ENCODE data around the gene CDC6. TPM values are rescaled to one million over a fixed set of nuclear protein-coding genes. Genes with fewer than 3 reads are reported as not detected.
A peak's percentile ranks its signal among the peaks of the same experiment; 100 is the strongest.

CDC6 gene
- total and polyA plus RNA-seq, 5 donors from 2014 or later, result 0.59 to 5.7 (median 1.4) TPM; not detected in 1

DNA sequence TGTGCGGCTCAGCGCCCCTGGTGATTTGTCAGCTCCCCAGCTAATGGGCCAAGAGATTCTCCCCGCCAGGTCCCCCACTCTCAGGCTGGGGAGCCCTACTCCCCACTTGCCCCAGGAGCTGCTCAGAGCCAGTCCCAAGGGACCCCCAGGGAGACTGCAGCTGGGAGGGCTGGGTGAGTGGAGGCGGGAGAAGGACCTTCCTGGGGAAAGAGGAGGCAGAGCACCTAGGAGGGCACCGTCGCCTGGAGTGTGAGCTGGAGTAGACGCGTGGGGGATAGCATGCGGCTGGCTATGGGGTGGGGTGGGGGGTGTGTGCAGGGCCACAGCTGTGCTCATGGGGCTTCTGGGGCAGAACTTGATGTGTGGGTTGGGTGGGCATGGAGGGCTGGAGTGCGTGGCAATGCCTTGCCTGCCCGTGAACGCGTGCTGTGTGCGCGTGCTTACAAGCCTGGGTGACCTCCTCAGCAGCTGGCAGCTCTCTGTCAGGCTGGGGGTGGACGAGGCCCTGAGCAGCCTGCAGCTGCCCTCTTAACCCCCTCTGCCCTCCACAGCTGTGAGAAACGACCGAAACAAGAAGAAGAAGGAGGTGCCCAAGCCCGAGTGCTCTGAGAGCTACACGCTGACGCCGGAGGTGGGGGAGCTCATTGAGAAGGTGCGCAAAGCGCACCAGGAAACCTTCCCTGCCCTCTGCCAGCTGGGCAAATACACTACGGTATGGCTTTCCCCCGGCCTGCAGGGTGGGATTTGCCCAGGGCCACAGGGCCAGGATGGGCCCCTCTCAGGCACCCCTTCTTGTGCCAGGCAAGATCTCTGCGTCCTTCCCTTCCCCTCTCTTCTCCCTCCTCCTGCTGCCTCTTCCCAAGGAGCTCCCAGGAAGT is 63.9 kb downstream of the CDC6 start:
- Histone ChIP-seq H3K4me1 (ENCODE audit: control insufficient read depth, insufficient read depth, low read length, poor library complexity, severe bottlenecking) (peaks cover 27% of the 10 kb centered on the region), H3K9me3 (ENCODE audit: control insufficient read depth in 2 of 2, low read length in 2 of 2) (no peaks in the 10 kb centered on the region), H3K4me3 (ENCODE audit: low read depth, low read length) (no peak overlapping the region), H3K27me3 (ENCODE audit: control insufficient read depth, insufficient read depth, low read length) (no peaks in the 10 kb centered on the region), H3K36me3 (ENCODE audit: control insufficient read depth, insufficient read depth, low read length) (peaks cover 57% of the 10 kb centered on the region), H3K27ac (ENCODE audit: insufficient read depth, low read length, poor library complexity, severe bottlenecking) (no peak overlapping the region)
- peaks cover 0 to 46% (median 21%) of the 10 kb centered on the region in 4 donors for H3K4me1 Mint-ChIP-seq
- no peaks in the 10 kb centered on the region for H3K9me3 Mint-ChIP-seq
- H3K4me3 Mint-ChIP-seq, result no peak overlapping the region
- DNase-seq (no peak), ATAC-seq (ENCODE audit: low read depth in 2 of 2) (no peak)
- no peaks in the 10 kb centered on the region for H3K27me3 Mint-ChIP-seq
- H3K27ac Mint-ChIP-seq, result peak overlapping the region in 1 of 3 donors; percentile 69
- peaks cover 18% of the 10 kb centered on the region for H3K36me3 Mint-ChIP-seq

GRCh38 chr17:40352237-40352778 is 64.6 kb downstream of the CDC6 start:
- Mint-ChIP-seq H3K27ac (peak overlapping the region; percentile 25 to 74 (median 63)), H3K36me3 (peaks cover 18% of the 10 kb centered on the region), H3K4me3 (peak overlapping the region in 1 of 4 donors; percentile 42), H3K27me3 (no peaks in the 10 kb centered on the region), H3K9me3 (no peaks in the 10 kb centered on the region), H3K4me1 (peaks cover 0 to 39% (median 16%) of the 10 kb centered on the region in 4 donors)
- DNase-seq (no peak), ATAC-seq (ENCODE audit: low read depth in 2 of 2) (no peak)
- H3K36me3 ChIP-seq (ENCODE audit: control insufficient read depth, insufficient read depth, low read length), result peaks cover 57% of the 10 kb centered on the region
- H3K4me1 ChIP-seq (ENCODE audit: control insufficient read depth, insufficient read depth, low read length, poor library complexity, severe bottlenecking), result peaks cover 20% of the 10 kb centered on the region
- H3K4me3 ChIP-seq (ENCODE audit: low read depth, low read length), result no peak overlapping the region
- H3K27ac ChIP-seq (ENCODE audit: insufficient read depth, low read length, poor library complexity, severe bottlenecking), result no peak overlapping the region
- no peaks in the 10 kb centered on the region for H3K9me3 ChIP-seq (ENCODE audit: control insufficient read depth in 2 of 2, low read length in 2 of 2)
- no peaks in the 10 kb centered on the region for H3K27me3 ChIP-seq (ENCODE audit: control insufficient read depth, insufficient read depth, low read length)

DNA sequence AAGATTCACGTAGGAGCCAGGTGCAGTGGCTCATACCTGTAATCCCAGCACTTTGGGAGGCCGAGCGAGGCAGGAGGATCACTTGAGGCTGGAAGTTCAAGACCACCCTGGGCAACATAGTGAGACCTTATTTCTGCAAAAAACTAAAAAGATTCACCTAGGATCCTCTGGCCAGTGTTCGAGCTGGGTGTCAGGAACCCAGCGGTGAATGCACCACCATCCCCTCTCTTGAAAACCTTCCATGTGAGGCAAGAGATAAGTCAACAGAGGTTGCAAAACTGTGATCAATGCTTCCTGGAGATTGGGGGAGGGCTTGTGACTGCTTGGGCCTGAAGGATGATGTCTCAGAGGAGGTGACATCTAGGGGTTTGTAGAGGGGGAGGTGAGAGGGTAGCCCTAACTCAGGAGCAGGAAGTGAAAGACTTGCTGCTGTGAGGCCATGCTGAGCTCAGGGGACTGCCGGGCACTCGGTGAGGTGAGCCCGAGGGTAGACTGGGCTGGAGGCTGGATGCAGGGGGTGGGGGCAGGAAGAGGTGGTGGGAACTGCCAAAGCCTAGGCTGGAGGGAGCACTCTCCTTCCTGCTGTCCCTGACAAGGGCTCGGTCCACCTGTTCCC is 65.2 kb downstream of the CDC6 start:
- H3K9me3 Mint-ChIP-seq, result no peaks in the 10 kb centered on the region
- H3K9me3 ChIP-seq (ENCODE audit: control insufficient read depth in 2 of 2, low read length in 2 of 2), result no peaks in the 10 kb centered on the region
- ATAC-seq (ENCODE audit: low read depth in 2 of 2), result no peak
- peak overlapping the region in 1 of 3 donors; percentile 63 for H3K27ac Mint-ChIP-seq
- no peak overlapping the region for H3K27ac ChIP-seq (ENCODE audit: insufficient read depth, low read length, poor library complexity, severe bottlenecking)
- DNase-seq, result no peak
- peaks cover 18% of the 10 kb centered on the region for H3K36me3 Mint-ChIP-seq
- H3K4me1 ChIP-seq (ENCODE audit: control insufficient read depth, insufficient read depth, low read length, poor library complexity, severe bottlenecking), result peaks cover 14% of the 10 kb centered on the region
- no peak overlapping the region for H3K4me3 ChIP-seq (ENCODE audit: low read depth, low read length)
- no peaks in the 10 kb centered on the region for H3K27me3 Mint-ChIP-seq
- H3K4me1 Mint-ChIP-seq, result peaks cover 0 to 33% (median 12%) of the 10 kb centered on the region in 4 donors
- H3K27me3 ChIP-seq (ENCODE audit: control insufficient read depth, insufficient read depth, low read length), result no peaks in the 10 kb centered on the region
- H3K36me3 ChIP-seq (ENCODE audit: control insufficient read depth, insufficient read depth, low read length), result peaks cover 57% of the 10 kb centered on the region
- peak overlapping the region in 1 of 4 donors; percentile 42 for H3K4me3 Mint-ChIP-seq

Other genes starting within 250 kb of the CDC6 start
- gene MED24, start 233.5 kb upstream of the CDC6 start, total RNA-seq, result 78.8 TPM
- gene MED24, start 233.5 kb upstream of the CDC6 start, polyA plus RNA-seq, result 10 to 100 TPM; 34.3 to 46.1 (median 40.3) TPM
- 29.4 TPM for gene THRA, start 224.9 kb upstream of the CDC6 start, total RNA-seq
- gene THRA, start 224.9 kb upstream of the CDC6 start, polyA plus RNA-seq, result 10 to 100 TPM; 10.7 to 15.9 (median 13.4) TPM
- gene NR1D1, start 187.3 kb upstream of the CDC6 start, total RNA-seq, result 29.5 TPM
- gene NR1D1, start 187.3 kb upstream of the CDC6 start, polyA plus RNA-seq, result 10 to 100 TPM in 1 of 4 donors, 1 to 10 TPM in 3; 4.9 to 10.1 (median 6.2) TPM
- 126 TPM for gene MSL1, start 165.9 kb upstream of the CDC6 start, total RNA-seq
- gene MSL1, start 165.9 kb upstream of the CDC6 start, polyA plus RNA-seq, result 10 to 100 TPM in 2 of 4 donors, 1 to 10 TPM in 2; 9.3 to 10.5 (median 9.8) TPM
- 165 TPM for gene CASC3, start 147.3 kb upstream of the CDC6 start, total RNA-seq
- 10 to 100 TPM; 42.5 to 46.6 (median 44.2) TPM for gene CASC3, start 147.3 kb upstream of the CDC6 start, polyA plus RNA-seq
- gene RAPGEFL1, start 110.4 kb upstream of the CDC6 start, total RNA-seq, result 4.5 TPM
- gene RAPGEFL1, start 110.4 kb upstream of the CDC6 start, polyA plus RNA-seq, result under 1 TPM in 1 of 4 donors, not detected in 3; 0.79 TPM
- gene WIPF2, start 68.6 kb upstream of the CDC6 start, total RNA-seq, result 40.7 TPM
- 10 to 100 TPM in 1 of 4 donors, 1 to 10 TPM in 3; 8.0 to 12.5 (median 9.5) TPM for gene WIPF2, start 68.6 kb upstream of the CDC6 start, polyA plus RNA-seq
- gene RARA, start 21.3 kb downstream of the CDC6 start, total RNA-seq, result 126 TPM
- 10 to 100 TPM in 3 of 4 donors, 1 to 10 TPM in 1; 7.3 to 14.5 (median 12.6) TPM for gene RARA, start 21.3 kb downstream of the CDC6 start, polyA plus RNA-seq
- not detected for gene GJD3, start 76.9 kb downstream of the CDC6 start, total RNA-seq
- not detected for gene GJD3, start 76.9 kb downstream of the CDC6 start, polyA plus RNA-seq
- gene TOP2A, start 130.0 kb downstream of the CDC6 start, total RNA-seq, result 13.2 TPM
- 1 to 10 TPM; 2.1 to 8.1 (median 2.6) TPM for gene TOP2A, start 130.0 kb downstream of the CDC6 start, polyA plus RNA-seq
- gene IGFBP4, start 155.6 kb downstream of the CDC6 start, total RNA-seq, result 3.7 TPM
- 1 to 10 TPM in 3 of 4 donors, under 1 TPM in 1; 0.63 to 1.3 (median 1.2) TPM for gene IGFBP4, start 155.6 kb downstream of the CDC6 start, polyA plus RNA-seq
- gene TNS4, start 213.7 kb downstream of the CDC6 start, total RNA-seq, result 1.1 TPM
- under 1 TPM in 1 of 4 donors, not detected in 3; 0.16 TPM for gene TNS4, start 213.7 kb downstream of the CDC6 start, polyA plus RNA-seq